ENCODE measurements around the gene GYPC. TPM values are rescaled to one million over a fixed set of nuclear protein-coding genes. Genes with fewer than 3 reads are reported as not detected.

GYPC gene
- total RNA-seq, 1 donor from 2014 or later, result 113 TPM

- no peak for DNase-seq (ENCODE audit: low spot score)
- intact Hi-C loops (cut with DNase I), result no loop called here
These were observed 63.4 kb downstream of the GYPC start for GRCh38 chr2:126719191-126719832.

GRCh38 chr2:126719833-126720351, 63.9 kb downstream of the GYPC start:
- intact Hi-C loops (cut with DNase I), result no loop called here
- DNase-seq (ENCODE audit: low spot score), result no peak

DNA sequence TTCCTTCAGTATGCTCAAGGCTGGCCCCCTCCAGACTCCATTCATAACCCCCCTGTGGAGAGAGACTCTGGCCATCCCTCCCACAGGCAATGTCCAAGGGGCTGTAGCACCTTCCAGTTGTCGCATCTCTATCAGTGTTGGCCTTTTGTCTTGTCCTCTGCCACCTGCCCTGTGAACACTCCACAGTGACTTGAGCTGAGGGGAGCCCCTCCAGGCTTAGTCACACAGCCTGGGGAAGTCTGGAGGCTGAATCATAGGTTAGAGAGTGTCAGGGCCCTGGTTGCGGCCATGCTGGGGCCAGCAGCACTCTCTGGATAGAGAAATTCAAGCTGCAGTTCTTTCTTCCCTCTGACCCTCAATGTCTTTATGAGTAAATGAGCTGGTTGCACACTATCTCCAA, 64.7 kb downstream of the GYPC start:
- intact Hi-C loops (cut with DNase I), result no loop called here
- no peak for DNase-seq (ENCODE audit: low spot score)

- no peak for DNase-seq (ENCODE audit: low spot score)
- intact Hi-C loops (cut with DNase I), result no loop called here
These were observed 66.1 kb downstream of the GYPC start for GRCh38 chr2:126722081-126722480.

GRCh38 chr2:126722546-126722945, 66.6 kb downstream of the GYPC start:
- DNase-seq (ENCODE audit: low spot score), result no peak
- intact Hi-C loops (cut with DNase I), result no loop called here

DNA sequence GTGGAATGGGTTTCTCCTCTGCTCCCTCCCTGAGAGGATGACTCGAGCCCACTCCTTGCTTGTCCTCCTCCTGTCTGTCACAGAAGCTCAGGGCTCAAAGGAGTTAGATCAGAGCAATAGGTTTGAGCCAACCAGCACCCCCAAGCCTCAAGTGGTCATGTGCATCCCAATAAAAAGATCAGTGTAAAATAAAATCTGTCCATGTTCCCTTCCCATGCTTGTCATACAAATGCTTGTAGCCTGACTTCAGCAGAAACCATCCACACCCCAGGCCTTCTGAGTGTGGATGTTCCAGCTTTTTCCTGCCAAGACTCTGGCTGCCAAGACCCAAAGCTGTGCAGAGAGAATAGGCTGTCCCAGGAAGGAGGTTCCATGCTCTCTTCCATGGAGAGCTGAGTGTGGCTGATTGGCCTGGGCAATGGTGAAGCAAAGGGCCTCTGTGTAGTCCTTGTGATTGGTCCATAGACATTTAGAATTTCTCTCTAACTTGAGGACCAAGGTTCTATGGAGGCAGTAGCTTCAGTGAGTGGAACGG, 67.4 kb downstream of the GYPC start:
- intact Hi-C loops (cut with DNase I), result no loop called here
- no peak for DNase-seq (ENCODE audit: low spot score)

GRCh38 chr2:126725580-126725979, 69.6 kb downstream of the GYPC start:
- DNase-seq (ENCODE audit: low spot score), result no peak

GRCh38 chr2:126729896-126730295, 73.9 kb downstream of the GYPC start:
- intact Hi-C loops (cut with DNase I), result no loop called here
- no peak for DNase-seq (ENCODE audit: low spot score)

More at GRCh38 chr2:126725580-126725979, 69.6 kb downstream of the GYPC start:
- intact Hi-C loops (cut with DNase I), result no loop called here

GRCh38 chr2:126730655-126731054, 74.7 kb downstream of the GYPC start:
- DNase-seq (ENCODE audit: low spot score), result no peak
- intact Hi-C loops (cut with DNase I), result no loop called here

DNA sequence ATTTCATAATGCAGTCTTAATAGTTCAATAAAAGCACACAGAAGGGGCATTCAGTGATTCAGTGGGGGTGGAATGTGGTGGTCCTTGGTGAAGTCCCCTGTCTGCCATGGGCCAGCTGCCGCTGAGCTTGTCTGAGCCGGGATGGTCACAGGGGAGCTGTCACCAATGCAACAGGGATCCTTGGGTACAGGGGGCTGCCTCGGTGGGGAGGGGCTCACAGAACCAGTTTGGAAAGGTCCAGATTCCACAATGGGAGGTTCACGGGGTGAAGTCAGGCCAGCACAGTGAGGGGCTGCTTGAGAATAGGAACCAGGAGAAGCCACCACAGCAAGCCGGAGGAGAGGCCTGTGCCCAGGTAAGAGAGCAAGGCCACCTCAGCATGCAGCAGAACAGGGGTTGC, 75.4 kb downstream of the GYPC start:
- intact Hi-C loops (cut with DNase I), result no loop called here
- DNase-seq (ENCODE audit: low spot score), result no peak

DNA sequence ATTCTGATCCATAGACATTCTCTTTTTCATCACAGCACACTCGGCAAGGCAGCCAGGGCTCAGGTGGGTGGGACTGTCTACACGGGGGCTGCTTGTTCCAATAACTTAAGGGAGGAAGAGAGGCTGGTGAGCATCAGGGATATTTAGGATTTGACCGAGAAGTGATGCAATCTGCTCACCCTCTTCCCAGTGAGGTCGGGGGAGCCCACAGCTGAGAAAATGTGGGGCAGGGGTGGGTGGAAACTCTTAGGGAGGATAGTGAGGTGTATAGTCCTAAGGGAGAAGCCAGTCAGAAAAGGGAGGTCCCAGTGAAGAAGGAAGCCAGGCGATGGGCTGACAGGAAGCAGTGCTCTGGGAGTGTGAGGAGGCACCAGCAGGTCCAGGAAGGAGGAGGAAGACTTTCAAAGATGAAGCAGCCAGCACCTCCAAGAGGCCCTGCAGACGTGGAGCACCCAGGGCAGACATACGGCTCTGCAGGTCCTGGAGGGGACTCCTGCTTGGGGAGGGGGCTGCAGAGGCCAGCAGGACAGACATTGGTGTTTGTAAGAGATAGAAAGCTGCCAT, 76.8 kb downstream of the GYPC start:
- intact Hi-C loops (cut with DNase I), result no loop called here
- DNase-seq (ENCODE audit: low spot score), result no peak

GRCh38 chr2:126733795-126734194, 77.8 kb downstream of the GYPC start:
- no peak for DNase-seq (ENCODE audit: low spot score)
- intact Hi-C loops (cut with DNase I), result no loop called here

- intact Hi-C loops (cut with DNase I), result no loop called here
These were observed 80.3 kb downstream of the GYPC start for GRCh38 chr2:126736133-126736874.

DNA sequence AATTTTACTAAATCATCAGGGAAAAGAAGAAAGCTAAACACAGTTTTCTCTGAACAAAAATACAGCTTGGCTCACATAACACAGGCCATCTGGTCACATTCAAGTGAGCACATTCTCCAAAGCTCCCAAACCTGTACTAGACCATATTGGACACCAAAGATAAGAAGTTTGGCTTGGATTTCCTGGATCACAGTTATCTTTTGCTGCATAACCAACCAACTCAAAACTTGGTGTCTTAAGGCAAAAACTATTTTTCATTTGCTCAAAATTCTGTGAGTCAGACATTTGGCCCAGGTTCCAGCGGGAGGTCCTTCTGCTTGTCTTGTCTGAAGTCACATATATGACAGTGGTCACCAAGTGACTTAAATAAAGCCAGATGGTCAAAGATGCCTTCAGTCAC, 83.2 kb downstream of the GYPC start:
- intact Hi-C loops (cut with DNase I), result no loop called here
- DNase-seq (ENCODE audit: low spot score), result no peak

More at GRCh38 chr2:126736133-126736874, 80.3 kb downstream of the GYPC start:
- DNase-seq (ENCODE audit: low spot score), result no peak

- intact Hi-C loops (cut with DNase I), result no loop called here
- DNase-seq (ENCODE audit: low spot score), result no peak
These were observed 88.7 kb downstream of the GYPC start for GRCh38 chr2:126744640-126745039.

Other genes starting within 250 kb of the GYPC start
- gene TEX51, start 242.7 kb downstream of the GYPC start, total RNA-seq, result not detected